DMS53 (cell line): ENCODE measurements around the gene LBX2.
"Not testable (repeated sequence)": the region's sequence is repeated elsewhere in the genome, so short reads cannot be mapped to it uniquely, and the experiment has no call there.

Experiments
- DNase-seq: peaks from one replicate; lab custom pipeline; 2025; lab: John Stamatoyannopoulos, UW

The LBX2 gene

DNA sequence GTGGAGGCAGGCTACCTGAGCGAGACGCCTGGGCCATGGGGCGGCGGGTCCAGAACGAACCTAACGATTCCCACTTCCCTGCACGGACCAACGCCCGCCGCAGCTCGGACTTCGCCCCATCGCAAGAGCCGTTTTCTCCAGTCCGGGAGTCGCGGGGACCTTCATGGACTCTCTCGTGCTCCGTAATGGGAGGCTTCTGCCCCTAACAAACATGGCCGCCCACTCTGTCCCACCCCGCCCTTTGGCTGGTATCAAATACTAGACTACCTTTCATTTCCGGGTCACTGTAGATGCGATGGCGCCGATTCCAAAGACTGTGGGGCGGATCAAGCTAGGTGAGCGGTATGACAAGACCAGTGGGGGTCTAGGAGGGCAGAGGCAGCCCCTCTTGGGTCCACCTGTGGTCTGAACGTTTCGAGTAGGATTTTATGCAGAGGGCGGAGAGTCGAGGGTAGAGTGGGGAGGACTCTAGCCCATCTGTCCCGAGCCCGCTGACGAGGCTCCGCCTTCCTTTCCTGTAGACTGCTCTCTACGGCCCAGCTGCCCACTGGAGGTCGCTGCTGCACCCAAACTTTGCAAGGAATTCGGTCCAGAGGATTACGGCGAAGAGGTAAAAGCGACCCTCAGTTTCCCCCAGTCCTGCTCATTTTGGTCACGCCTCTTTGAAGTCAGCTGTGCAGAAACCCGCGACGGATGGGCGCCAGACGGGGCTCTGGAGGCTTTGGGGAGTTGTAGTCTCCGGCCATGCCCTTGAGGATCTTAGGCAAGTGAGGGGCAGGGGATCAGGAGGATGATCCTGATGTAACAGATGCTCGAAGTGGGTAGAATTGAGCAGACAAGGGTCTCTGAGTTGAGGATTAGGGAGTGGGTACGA lies 16.4 kb downstream of the LBX2 start, which contains the start of the genes CCDC142 and TTC31:
Gene CCDC142, minus strand, starts transcription at position 198 of the 874 bp plus-strand sequence. Its CDS starts 161 bp downstream, at position 37.
Gene TTC31, plus strand, starts transcription at position 281 of the 874 bp plus-strand sequence. Its CDS starts 15 bp downstream, at position 296.
- DNase-seq, result peak; percentile 98

DNA sequence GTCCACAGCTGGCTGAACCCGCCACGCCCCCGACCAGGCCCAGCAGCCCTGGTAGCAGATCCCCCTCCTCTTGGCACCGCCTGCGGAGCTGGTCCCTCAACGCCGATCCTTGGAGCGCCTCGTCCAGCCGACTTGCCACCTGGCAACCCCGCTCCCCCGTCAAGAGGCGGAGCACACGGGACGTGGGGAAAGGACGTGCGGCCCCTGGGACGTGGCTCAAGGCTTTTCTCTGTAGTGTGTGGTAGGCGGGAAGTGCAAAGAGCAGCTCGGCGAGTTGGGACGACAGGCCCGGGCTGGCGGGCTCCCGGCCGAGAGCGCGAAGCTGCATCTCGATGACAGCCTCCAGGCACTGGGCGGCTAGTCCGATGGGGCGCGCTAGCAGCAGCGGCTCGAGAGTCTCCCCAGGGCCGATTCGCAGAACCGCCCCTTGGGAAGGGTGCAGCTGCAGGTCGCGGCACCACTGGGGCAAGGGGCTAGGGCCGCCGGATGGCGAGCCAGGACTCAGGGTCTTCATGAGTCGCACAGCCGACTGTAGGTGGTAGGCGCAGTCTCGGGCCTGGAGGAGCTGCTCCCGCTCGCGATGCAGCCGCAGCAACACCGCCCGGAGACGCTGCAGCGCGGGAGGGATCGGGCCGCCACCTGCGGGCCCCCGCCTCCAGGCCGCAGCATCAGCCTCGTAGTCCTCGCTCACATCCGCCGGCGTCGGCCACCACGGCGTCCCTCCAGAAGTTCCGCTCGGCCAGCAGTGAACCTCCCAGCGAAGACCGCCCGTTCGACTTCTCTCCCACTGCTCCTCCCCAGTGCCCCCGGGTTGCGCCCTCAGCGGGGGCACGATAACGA lies 17.2 kb downstream of the LBX2 start:
- DNase-seq, result peak; percentile 83

DNA sequence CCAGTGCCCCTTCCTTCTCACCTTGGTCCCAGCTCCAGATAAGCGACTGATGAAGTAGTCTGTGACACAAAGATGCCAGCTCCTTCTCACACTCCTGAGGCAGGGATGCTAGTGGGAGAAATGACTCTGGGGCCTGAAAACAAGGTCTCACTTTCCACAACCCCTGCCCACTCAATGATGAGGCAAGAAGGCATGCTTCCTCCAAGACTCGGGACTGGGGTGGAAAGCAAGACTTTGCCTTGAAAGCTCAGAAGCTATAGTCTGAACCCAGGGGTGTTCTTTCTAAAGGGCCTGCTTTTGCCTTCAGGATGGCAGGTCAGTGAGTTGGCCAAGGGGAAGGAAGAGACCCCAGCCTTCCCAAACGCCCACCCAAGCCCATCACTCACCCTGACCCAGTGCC lies 18.0 kb downstream of the LBX2 start:
- DNase-seq, result no peak

DNA sequence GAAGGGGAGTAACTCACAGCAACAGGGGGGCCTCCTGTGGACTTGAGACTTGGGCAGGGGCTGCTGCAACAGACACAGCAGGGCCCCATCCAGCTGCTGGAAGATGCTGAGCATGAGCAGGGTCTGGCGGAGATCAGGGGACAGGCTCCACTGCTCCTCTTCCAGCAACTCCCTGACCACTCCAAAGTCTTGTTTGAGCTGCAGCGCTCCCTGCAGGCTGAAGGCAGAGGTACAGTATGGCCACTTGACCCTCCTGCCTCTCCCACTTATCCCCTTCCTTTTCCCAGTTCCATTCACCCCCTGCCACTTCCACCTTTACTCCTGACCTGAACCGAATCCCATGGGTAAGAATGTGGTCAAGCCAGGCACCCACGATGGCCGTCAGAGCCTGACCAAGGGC lies 24.5 kb downstream of the LBX2 start:
- DNase-seq, result peak; percentile 31

DNA sequence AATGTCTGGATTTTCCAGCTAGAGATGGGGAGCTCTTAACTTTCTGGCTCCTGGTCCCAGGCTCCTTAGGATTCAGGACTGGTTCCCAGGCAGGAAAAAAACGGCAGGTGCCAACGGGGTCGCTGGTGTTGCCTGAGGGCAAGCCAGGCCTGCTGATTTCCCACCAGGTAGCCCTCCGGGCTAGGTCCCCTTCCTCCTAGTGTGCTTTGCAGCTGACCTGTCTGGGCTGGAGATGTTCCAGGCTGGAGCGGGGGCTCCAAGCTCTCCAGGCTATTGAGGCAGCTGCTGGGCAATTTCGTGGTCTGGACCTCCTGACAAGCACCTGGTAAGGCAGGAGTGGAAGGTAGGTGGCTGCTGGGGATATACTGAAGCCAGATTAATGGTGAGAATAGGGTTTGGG lies 24.9 kb downstream of the LBX2 start:
- DNase-seq, result no peak

DNA sequence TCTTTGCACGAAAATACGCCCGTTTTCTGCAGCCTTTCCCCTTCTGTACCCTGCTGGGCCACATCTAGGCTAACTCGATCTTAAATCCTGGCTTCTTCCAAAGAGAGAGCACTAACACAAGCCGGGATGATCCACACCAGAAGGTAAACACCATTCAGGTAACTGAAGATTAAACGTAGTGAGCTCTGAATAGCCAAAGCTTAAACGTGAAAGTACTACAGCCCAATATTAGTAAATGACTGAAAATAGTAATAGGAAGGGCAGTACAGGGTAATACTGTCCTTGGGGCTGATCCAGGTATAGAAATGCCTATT lies 26.5 kb downstream of the LBX2 start:
- DNase-seq, result no peak

DNA sequence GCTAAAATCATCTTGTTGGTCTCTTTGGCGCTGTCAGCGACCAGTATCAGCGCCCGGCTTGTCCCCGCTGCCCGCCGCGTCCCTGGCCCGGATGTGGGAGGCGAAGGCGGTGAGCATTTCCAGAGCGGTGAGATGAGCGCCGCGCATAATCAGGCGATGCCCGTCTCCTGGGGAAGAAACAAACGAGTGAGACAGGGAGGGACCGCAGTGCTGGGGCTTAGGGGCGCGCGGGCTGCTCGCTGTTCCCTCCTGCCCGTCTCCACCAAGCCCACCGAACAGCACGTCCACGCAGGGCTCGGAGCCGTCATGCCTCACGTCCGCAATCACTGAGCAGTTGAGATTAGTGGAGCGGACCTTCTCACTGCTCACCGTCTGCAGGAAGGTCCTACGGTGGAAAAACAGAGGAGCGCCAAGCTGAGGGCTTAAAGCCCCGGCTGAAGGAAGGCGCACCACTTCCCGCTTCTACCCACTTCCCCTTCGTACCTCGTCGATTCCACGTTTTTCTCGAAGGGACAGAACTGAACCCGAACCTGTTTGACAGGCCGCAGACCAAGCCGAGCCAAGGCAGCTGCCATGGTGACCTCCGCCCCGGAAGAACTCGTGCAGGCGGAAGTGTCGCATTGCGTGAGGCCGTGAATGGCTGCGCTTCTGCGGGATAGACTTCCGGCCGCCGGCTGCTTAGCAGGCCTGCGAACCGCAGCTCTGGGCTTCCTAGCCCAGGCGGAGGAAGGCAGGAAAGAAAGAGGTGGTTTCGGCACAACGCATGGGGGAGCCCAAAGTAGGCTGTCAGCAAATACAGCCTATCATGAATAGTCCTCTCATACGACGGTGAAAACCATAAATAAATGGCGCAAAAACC lies 27.1 kb downstream of the LBX2 start, which contains the start of gene MRPL53:
Gene MRPL53, minus strand, starts transcription at position 595 of the 859 bp plus-strand sequence. Its CDS starts 20 bp downstream, at position 575.
- DNase-seq, result peak; percentile 98

DNA sequence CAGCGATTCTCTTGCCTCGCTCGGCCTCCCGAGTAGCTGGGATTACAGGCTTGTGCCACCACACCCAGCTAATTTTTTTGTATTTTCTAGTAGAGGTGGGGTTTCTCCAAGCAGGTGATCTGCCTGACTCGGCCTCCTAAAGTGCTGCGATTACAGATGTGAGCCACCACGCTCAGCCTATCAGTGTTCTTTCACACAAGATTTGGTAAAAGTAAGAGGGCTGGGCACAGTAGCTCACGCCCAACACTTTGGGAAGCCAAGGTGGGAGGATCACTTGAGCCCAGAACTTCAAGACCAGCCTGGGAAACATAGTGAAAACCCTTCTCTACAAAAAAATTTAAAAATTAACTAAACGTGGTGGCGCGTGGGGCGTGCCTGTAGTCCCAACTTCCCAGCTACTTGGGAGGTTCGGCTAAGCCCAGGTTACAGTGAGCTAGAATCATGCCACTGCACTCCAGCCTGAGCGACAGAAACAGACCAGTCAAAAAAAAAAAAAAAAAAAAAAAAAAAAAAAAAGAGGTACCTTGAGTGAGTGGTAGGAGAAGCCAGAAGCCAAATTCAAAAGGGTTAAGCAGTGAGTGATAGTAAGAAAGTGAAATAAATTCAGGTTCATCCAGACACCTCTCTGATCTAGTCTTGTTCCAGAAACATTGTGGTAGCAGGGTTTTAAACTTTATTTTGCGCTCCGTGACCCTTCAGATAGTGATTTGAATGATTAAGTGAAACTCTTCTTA lies 27.9 kb downstream of the LBX2 start:
- peak; percentile 48 for DNase-seq

DNA sequence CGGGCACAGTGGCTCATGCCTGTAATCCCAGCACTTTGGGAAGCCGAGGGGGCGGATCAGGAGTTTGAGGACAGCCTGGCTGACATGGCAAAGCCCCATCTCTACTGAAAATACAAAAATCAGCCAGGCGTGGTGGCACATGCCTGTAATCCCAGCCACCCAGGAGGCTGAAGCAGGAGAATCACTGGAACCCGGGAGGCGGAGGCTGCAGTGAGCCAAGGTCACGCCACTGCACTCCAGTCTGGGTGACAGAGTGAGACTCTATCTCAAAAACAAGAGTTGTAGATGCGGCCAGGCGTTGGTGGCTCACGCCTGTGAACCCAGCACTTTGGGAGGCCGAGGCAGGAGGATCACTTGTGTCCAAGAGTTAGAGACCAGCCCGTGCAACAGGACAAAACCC lies 28.7 kb downstream of the LBX2 start:
- not testable (repeated sequence) for DNase-seq

DNA sequence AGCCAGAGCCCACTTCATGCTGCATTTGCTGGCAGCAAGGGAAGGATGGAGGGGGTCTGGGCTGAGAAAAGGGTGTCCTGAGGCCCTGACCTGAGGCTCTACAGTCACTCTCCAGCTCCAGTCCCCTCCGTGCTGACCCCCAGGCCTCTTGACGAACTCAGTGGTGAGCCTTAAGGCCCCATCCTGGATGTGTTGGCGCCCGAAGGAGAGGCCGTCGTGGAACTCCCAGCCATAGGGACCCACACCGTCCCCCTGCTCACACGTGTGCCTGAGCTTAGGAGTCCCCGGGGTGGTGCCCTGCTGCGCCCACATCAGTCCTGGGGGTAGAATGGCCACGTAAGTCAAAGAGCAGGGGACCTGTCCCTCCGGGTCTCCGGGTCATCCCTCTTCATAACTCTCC lies 35.0 kb downstream of the LBX2 start:
- DNase-seq, result peak; percentile 54

DNA sequence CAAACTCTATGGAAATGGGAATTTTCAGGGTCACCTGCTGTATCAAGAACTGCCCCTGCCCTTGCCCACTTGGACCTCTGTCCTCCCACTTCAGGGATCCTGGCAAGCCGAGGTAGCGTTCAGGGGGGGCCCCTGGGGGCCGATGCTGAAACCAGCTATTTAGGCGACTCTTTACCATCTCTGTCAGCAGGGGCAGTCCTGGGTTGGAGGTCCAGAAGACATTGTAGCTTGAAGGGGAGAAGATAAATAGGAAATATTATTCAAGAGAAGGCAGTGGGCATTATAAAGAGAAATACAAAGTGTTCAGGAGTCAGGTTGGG lies 36.7 kb downstream of the LBX2 start:
- no peak for DNase-seq

DNA sequence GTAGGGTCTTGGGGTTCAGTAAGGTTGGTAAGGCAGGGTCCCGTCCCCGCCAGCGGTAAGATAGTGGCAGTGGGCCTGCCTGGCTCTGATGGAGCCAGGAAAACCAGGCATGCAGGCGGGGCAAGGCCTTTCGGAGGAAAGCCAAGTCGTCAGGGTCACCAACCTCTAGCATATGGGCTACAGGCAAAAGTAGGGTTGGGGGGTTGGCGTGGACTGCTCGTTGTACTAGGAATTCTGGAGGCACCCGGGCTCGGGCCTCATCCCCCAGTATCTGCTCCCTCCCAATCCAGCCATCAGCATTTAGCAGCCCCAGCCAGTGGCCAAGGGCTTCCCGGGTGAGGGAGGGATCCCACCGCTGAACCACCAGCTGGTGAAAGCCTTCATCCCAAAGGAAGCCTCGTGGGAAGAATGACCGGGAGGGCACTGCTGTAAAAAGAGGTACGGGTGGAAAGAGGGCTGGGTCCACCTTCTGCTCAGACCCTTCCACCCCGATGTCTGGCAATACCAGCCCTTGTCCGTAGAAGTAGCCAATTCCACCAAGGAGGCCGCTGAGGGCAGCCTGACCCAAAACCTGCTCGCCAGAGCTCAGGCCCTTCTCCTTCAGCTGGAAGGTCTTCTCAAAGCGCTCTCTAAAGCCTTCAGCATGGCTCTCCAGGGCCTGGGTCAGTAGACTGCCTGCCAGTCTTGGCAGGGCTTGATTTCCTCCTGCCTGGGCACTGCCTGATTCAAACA lies 37.2 kb downstream of the LBX2 start:
- no peak for DNase-seq

DNA sequence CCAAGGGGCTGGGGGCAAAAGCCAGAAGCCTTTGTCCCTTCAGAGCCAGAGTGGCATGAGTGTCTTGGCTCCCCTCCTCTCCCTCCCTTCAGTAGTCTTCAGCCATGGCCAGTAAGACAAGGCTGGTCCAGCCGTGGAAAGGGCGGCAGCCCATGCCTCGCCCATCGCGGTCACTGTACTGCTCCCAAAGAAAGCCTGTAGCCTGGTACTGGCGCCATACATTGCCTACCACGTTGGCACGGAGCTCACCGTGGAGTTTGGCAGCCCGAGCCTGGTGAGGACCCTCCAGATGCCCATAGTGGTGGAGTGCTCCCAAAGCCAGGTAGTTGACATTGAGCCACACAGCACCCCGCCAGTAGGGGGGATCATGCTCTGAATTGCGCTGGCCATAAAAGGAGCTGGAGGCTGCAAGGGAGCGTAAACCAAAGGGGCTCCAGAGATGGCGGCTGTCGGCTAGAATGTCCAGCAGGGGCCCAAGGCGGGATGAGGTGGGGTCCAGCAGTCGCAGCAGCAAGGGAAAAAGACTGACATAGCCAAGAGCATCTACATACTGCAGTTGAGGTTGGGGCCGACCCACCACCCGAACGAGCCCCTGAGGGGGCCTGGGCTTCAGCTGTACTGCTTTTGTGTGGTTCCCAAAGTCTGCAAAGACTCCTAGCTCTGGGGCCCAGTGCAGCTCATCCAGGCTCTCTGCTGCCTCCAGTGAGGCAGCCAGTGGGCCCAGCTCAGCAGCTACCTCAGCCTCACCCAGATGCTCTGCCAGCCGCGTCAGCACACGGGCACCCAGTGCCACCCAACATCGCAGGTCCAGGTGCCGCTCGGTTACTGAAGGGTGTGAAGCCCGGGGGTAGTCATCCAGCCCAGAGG lies 38.0 kb downstream of the LBX2 start:
- DNase-seq, result peak; percentile 29

DNA sequence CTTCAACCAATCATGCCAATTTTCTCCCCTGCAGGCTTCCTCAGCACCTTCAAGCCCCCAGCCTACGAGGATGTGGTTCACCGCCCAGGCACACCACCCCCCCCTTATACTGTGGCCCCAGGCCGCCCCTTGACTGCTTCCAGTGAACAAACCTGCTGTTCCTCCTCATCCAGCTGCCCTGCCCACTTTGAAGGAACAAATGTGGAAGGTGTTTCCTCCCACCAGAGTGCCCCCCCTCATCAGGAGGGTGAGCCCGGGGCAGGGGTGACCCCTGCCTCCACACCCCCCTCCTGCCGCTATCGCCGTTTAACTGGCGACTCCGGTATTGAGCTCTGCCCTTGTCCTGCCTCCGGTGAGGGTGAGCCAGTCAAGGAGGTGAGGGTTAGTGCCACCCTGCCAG lies 39.2 kb downstream of the LBX2 start:
- not testable (repeated sequence) for DNase-seq

DNA sequence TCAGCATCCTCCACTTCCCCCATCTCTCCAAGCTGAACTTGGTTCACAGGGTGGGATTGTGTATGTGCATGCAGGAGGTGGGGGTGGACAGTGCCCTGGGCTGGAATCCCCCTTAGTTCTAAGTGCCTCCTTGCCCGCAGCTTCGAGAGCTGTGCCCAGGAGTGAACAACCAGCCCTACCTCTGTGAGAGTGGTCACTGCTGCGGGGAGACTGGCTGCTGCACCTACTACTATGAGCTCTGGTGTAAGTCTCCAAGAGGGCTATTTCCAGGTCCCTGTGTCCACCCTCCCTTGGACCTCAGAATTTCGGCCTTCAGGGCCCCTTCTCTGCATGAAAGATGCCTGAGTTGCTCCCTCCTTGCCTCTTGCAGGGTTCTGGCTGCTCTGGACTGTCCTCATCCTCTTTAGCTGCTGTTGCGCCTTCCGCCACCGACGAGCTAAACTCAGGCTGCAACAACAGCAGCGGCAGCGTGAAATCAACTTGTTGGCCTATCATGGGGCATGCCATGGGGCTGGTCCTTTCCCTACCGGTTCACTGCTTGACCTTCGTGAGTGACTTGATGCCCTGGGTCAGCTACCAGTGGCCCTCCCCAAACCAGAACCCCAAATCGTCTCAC lies 39.8 kb downstream of the LBX2 start:
- DNase-seq, result not testable (repeated sequence)

DNA sequence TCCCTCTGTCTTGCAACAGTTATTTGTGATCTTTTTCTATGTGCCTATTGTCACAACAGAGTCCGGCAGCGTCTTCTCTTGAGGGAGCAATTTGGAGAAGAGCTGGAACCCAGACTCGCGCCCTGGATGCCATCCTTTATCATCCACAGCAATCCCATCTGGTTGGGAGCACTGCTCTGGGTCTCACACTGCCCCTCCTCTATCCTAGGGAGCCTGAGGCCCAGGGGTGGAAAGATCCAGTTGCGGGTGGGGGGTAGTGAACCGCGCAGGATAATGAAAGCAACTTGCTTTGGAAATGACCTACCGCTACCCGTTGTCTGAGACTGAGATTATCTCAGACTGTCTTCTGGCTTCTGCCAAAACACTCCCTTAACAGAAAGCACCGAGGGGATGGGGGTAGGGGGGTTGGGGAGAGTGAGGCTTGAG lies 40.5 kb downstream of the LBX2 start:
- DNase-seq, result peak; percentile 51

DNA sequence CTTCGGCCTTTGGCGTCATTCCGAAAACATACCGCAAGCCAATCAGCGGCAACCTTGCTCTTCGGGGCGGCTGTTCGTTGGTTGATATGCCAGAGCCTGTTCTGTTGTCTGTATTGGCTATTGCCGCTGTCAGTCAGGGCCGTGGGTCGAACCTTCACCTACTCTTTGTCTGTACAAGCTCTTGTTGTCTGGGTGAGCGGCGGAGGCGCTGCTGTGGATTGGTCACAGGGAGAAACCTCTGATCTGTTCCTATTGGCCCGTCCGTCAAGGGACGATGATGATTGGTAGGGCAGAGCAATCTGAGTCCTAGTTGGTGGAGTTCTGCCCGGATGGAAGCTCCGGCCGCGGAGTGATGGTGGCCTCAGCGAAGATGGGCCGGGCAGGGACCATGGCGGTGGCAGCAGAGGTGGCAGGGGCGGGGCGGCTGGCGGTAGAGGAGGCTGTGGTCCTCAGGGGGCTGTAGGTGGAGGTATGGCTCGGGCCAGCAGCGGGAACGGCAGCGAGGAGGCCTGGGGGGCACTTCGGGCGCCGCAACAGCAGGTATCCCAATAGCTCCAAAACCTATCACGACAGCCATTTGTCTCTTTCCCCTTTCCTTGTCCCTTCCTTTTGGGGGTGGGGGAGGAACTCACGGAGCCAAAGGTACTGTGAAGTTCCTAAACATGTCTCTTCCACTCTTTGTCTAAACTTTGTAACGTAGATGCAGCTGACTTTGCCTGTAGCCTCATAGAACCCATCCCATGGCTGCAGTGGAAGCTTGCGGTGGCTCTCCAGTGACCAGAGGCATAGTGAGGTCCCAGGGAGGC lies 41.1 kb downstream of the LBX2 start, which contains the start of gene WBP1:
Gene WBP1, plus strand, starts transcription at position 307 of the 806 bp plus-strand sequence. Its CDS starts 165 bp downstream, at position 472.
- DNase-seq, result peak; percentile 100

DNA sequence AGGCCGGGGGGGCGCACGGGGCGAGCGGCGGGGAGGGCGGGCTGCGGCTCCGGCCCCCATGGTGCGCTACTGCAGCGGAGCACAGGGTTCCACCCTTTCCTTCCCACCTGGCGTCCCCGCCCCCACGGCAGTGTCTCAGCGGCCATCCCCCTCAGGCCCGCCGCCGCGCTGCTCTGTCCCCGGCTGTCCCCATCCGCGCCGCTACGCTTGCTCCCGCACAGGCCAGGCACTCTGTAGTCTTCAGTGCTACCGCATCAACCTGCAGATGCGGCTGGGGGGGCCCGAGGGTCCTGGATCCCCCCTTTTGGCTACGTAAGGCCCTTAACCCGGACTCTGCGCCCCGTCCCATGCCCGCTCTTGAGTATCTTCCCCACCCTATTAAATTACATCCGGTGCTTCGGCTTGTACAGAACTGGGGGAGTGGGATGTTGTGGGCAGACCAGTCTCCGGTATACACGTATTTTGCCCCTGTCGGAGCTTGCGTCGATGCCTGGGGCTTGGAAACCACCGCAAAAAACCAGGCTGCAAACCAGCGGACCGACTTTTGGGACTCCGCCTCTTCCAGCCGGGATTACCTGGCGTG lies 41.8 kb downstream of the LBX2 start:
- DNase-seq, result peak; percentile 91
